Midbrain (tissue), 1 donor: Measurements from ENCODE around the gene ARHGAP28.
"Not testable (repeated sequence)": the region's sequence is repeated elsewhere in the genome, so short reads cannot be mapped to it uniquely, and the experiment has no call there.

Source experiments
- DNase-seq: peaks from one replicate; lab custom pipeline; 2025; lab: John Stamatoyannopoulos, UW

The ARHGAP28 gene

DNA sequence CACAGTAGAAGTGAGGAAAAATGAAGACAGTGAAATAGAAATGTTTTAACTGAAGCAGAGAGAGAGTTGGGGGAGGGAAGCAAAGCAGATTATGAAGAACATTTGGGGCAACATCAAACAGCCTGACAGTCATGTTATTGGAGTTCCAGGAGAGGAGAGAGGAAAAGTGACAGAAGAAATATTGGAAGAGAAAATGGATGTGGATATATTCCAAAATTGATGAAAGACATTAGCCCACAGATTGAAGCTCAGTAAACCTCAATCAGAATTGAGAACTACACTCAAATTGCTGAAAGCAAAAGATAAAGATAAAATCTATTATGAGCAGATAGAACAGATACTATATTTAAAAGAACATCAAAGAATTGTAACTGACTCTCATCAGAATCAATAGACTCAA, 90.8 kb downstream of the ARHGAP28 start:
- no peak for DNase-seq

DNA sequence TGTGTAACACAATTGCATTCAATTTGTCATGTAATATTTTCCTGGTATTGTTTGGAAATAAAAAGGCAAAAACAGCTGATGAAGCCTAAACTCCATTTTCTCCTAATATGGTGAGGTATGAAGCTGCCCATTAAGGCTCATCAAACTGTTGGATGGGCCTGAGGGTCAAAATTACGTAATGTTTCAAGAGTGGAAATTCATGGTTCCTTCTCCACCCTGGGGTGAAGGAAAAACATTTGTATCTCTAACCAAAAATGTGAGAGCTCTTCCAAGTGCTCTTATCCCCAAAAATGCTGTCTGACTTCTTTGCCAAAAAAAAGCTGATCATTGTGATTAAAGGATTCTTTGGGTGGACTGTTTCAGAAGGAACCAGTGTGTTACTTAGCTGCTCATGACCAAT, 91.8 kb downstream of the ARHGAP28 start:
- DNase-seq = no peak

DNA sequence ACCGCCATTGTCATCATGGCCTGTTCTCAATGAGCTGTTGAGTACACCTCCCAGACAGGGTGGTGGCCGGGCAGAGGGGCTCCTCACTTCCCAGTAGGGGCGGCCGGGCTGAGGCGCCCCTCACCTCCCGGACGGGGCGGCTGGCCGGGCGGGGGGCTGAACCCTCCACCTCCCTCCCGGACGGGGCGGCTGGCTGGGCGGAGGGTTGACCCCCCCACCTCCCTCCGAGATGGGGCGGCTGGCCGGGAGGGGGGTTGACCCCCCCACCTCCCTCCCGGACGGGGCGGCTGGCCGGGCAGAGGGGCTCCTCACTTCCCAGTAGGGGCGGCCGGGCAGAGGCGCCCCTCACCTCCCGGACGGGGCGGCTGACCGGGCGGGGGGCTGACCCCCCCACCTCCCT, 97.6 kb downstream of the ARHGAP28 start:
- not testable (repeated sequence) for DNase-seq

DNA sequence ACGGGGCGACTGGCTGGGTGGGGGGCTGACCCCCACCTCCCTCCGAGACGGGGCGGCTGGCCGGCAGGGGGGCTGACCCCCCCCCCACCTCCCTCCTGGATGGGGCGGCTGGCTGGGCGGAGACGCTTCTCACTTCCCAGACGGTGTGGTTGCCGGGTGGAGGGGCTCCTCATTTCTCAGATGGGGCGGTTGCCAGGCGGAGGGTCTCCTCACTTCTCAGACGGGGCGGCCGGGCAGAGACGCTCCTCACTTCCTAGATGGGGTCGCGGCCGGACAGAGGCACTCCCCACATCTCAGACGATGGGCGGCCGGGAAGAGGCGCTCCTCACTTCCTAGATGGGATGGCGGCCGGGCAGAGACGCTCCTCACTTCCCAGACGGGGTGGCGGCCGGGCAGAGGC, 98.0 kb downstream of the ARHGAP28 start:
- DNase-seq = not testable (repeated sequence)

DNA sequence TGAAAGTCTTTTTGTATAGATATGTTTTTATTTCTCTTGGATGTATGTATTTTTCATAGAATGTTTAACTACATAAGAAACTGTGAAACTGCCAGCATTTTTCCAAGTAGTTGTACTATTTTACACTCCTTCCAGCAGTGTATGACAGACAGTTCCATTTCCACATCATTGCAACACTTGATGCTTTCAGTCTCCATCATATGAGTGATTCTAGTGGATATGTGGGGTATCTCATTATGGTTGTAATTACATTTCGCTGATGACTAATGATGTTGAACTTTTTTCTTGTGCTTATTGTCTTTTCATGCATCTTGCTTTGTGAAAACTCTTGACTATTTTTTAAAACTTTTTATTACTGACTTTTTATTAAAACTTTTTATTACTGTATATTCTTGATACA, 101.4 kb downstream of the ARHGAP28 start:
- no peak for DNase-seq

DNA sequence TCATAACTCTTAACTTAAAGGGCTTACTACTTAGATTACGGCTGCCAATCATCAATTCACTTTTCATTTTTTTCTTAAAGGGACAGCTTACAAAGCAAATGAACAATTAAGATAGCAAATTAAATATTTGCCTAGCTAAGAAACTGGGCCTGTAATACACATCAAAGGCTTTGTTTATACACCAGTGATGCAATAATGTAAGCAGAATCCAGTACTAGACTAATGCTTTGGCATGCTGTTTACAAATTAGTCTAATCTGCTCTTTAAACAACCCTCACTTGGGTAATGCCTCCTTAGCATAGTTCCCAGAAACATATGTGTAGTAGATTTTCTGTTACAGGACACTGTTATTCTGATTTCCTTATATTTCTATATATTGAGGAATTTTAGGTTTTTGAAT, 105.8 kb downstream of the ARHGAP28 start:
- DNase-seq = no peak

DNA sequence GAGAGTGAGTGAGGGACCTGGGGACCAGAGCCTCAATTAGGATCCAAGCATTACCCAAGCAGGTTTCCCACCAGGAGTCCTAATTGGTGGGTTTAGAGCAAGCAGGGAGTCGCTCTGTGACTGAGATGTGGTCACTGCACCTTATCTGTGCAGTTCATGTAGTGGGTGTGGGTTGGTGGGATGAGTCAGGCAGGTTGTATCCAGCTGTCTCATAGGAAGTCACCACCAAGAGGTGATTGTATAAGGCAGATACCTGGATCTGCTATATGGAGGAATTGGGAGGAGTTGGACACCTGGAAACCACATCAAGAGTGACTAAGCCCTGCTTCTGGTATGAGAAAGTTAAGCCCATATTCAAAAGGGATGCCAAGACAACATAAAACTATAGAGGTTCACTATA, 106.8 kb downstream of the ARHGAP28 start:
- no peak for DNase-seq

DNA sequence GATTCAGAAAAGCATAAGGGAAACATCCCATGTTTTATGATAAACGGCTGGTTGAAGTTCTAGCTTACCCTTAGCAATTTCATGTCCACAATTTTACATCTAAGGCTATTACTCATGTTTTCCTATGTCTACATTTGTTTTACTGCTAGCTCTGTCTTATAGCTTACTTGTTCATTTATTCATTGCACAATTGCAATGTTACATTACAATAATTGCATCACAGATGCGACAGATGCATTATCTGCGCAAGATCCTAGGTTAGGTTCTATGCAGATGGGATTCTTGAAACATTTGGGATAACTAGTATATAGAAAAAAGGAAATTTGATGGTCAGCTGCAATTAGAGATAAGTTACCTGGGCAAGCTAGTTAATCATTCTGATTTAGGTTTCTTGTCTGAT, 108.4 kb downstream of the ARHGAP28 start:
- DNase-seq = no peak

DNA sequence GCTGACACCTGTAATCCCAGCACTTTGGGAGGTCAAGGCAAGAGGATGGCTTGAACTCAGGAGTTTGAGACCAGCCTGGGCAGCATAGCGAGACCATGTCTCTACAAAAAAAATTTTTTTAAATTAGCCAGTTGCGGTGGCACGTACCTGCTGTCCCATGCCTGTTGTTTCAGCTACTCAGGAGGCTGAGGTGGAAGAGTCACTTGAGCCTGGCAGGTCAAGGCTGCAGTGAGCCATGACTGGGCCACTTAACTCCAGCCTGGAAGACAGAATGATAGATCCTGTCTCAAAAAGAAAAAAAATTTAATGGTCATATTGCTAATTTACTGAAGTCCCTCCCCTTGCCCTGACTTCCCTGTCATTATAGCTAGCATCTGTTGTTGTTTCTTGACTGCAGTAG, 112.6 kb downstream of the ARHGAP28 start:
- no peak for DNase-seq

DNA sequence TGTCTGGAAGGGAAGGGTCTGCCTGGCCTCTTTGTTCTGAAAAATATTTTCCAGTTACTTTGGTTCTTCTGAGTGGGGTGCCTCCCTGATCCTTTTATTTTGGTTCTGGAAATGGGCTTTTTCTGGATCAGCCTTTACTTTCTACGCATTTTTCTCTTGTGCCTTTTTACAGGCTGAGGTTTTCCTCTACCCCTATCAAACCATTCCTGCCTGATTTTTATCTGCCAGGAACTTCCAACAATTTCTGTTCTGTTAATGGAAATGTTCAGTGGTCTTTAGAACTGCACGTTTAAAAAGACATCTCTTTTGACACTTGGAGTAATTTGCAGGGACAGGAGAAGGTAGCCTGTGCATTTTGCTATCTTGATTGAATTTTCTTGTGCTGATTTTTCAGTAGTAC, 113.8 kb downstream of the ARHGAP28 start:
- DNase-seq = no peak

DNA sequence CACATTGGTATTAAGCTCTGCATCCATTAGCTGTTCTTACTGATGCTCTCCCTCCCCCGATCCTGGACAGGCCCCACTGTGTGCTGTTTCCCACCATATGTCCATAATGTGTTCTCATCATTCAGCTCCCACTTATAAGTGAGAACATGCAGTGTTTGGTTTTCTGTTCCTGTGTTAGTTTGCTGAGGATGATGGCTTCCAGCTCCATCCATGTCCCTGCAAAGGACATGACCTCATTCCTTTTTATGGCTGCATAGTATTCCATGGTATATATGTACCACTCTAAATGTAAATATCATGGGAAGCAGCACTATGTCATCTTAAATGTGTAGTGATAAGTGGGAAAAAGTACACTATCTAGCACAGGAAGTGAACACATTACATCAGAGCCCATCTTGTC, 116.0 kb downstream of the ARHGAP28 start:
- not testable (repeated sequence) for DNase-seq

DNA sequence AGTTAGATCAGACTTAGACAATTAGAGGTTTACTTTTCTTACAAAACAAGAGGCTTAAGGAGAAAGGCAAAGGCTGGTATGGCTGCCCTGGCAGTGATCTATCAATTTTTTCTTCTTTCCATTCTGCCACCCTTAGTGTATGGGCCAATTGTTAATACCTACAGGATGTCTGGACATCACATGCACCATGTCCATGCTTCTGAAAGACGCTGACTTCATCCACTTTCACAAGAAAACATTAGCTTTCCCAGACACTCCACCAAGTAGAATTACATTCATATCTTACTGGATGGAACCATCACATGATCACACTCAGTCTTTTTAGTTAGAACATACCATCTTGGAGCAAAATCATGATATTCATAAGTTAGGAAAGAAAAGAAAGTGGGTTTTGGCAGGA, 120.9 kb downstream of the ARHGAP28 start:
- no peak for DNase-seq

DNA sequence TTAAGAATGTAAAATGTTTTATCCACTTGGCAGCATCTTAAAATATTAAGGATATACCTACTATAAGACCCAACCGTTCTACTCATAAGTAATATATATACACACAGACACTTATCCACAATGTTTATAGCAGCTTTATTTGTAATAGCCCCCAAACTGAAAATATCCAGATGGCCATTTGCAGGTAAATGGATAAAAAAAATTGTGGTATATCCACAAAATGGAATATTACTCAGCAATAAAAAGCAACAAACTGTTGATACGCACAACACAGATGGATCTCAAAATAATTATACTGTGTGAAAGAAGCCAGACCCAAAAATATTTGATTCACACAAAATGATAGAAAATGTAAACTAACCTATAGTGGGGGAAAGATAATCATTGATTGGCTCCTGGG, 122.0 kb downstream of the ARHGAP28 start:
- DNase-seq = no peak

DNA sequence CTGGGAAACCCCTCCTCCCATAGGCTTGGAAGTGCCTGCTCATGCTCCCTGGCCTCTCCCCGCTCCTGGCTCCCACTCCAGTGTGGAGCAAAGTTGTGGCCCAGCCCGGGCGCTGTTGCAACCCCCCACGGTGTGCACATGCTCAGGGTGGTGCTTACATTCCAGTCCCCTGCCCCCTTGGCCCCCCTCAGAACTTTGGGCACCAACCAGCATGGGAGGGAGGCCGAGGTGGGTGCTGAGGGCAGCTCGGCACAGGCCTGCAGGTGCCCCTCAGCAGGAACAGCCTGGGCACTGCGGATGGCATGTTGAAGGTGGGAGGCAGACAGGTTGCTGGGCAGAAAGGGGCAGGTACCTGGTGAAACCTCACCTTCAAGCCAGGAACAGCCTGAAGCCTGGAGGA, 125.3 kb downstream of the ARHGAP28 start:
- no peak for DNase-seq

DNA sequence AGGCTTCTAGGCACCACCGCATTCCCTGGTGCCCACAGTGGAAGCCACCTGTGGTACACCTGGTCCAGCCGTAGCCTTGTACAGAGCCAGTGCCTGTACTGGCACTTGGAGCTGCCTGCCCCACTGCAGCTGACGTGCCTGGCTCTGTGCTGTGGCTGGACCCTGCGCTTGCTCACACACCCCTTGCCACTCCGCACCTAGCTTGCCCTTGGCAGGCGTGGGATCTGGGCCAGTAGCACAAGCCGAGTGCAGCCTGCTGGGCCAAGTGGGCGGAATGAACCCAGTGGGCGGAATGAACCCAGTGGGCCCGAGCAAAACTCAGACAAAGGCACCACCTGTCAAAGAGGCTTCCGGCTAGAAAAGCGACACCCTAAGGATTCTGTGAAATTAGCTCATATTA, 126.3 kb downstream of the ARHGAP28 start:
- no peak for DNase-seq

DNA sequence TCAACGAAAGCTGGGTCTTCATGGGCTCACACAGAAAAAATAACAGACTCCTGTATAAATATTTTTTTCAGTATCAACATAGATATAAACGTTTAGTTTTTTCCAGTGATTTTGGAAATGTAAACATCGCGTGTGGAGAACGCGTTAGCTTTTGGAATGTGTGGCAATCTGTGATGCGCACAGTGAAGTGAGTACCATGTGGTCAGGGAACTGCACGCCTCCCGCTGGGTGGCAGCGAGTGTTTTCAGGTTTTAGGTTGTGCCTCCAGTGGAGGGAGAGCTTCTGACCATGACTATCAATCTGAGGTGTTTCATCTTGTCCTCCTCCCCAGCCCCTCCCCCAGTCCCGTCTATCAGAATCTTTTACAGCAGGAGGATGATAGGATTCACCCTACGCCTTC, 127.8 kb downstream of the ARHGAP28 start:
- DNase-seq = no peak

DNA sequence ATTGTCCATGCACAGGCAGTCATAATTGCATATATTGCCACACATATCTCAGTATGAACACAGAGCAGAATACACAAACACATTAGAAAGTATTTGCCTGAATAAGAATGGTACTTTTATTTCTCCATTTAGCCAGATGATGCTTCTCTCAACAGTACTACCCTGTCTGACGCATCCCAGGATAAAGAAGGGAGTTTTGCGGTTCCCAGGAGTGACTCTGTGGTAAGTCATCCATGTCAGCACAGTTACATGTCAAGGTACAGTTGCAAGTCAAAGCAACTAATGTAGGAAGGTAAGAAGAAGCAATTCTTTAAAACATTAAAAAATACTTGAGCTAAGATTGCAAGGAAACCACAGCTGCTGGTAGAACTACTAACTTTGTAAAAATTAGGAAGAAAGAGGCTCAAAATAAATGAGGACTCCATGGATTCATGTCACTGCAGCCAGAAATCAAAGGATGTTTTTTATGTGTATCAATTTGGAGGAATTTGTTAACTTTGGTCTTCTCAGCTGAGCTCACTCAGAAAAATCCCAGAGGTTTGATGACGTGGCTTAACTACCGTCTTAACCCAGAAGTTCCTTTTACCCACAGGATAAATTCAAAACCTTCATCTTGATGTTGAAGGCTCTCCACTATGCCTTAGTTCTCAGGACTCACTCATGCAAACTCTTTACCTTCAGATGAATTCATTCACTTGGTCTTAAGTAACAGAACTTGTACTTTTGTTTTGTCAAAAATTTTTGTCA, 130.3 kb downstream of the ARHGAP28 start:
- DNase-seq = no peak

DNA sequence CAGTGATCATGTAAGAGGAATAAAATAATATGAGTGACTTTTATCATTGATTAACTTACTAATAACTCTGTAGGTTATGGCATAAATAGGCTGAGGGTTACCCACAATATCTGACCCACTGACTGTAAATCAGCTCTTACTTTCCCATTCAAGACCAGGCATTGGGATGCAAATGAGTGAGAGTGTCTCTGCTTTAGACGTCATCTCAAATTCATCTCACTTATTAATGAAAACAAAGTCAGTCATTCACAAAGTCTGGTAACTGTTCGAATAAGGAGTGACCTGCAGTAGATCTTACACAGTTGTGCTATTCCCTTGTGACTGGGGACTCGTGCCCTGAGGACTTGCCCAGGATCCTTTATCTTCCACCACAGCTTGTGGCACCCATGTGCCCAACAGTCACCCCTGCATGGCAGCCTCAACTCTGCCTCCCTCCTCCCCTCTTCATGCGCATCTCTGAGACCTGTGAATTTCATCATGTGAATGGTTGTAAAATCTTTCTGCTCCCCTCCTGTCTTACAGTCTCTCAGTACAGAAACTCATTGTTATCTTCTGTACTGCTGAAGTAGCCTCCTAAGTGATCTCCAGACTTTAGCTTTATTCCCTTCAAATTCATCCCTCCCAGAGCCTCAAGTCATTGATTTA, 131.4 kb downstream of the ARHGAP28 start:
- DNase-seq = no peak

DNA sequence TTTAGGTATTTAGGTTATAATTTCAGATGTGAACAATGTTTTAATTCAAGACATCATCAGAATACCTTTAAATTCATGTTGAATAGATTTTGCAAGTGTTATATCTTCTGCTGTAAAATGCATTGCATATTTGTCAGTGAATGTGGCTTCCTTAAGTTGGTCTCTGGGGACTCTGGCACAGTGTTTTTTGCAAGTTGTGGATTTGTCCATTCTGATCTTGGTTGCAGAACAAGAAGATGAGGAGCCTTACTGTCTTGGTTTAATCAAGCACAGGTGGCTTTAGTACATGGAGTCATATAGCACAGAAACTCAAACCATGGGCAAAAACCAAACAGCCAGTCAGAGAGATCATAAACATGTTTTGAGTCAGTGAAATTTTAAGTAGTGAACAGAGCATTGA, 135.7 kb downstream of the ARHGAP28 start:
- DNase-seq = no peak

DNA sequence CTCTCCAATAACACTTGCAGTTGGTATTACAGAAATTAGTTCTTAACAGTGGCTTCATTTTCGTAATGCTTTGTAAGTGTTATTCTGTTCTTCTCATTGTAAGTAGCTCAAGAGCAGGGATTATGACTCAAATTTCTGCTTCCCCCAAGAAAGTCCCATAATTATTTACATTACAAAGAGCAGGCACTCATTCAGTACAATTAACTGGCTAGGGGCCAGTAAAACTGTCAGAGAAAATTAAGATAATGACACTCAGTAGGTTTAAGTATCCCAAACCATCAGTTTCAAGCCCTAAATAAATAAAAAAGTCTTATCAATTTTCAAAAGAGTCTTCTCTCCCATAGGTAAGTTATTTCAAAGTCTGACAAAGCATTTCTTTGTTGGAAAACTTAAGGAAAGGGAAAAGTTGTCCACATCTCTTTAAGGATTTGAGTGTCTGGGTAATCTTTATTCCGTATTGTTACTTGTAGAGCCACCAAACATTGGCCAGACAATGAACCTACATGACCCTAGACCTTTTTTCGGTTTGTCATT, 137.1 kb downstream of the ARHGAP28 start:
- no peak for DNase-seq

DNA sequence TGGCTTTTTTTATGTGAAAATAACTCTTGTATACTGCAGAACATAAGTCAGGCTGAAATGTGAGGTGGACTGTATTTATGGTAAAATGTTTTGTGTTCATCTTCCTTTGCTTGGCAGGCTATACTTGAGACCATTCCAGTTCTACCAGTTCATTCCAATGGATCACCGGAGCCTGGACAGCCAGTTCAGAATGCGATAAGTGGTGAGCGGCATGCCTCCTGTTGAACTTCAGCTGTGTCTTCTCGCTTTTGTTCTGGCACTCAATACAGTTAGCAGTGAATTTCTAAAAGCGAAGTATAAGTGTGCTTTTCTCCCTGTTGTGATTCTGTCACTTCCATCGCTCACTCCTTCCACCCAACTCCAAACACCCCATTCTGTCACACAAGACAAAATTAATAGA, 138.5 kb downstream of the ARHGAP28 start:
- no peak for DNase-seq

DNA sequence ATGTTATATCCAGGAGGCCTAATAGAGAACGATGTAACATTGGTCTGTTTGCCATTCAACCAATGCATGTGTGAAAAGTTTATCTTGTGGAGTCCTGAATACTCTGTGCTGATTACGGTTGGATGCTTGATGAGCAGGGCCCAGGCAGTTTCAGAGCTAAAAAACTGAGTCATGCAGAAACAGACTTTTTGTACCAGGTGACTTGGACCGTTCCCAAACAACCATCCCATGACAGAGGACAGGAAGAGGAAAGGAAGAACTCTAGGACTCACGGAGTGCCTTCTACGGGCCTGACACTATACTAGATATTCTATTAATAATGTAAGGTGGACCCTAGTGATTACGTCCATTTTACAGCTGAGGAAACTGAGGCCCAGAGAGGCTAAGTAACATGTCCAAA, 142.1 kb downstream of the ARHGAP28 start:
- no peak for DNase-seq

DNA sequence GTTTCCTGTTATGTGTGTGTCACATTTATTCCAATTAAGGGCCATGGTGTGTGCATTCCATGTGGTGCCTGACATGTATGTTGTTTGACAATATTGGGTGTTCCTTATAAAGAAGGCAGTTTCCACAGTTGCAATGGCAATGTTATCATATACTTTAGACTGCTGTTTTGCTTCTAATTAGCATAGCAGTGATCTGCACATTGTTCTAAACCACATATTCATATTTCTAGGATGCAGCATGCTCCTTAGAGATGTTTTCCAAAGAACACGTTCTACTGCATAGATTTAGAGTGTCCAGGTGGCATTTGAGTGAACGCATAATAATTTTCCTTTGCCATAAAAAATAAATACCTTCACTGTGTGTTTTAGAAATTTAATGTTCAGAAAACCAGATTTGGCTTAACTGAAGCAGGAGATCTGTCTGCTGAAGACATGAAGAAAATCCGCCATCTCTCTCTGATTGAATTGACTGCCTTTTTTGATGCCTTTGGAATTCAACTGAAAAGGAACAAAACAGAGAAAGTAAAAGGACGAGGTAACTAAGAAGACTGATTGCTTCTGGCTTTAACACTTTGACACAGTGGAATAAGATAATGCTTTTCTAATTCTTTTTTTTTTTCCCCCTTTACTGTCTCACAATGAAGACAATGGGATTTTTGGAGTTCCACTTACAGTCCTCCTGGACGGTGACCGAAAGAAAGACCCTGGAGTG, 143.7 kb downstream of the ARHGAP28 start:
- no peak for DNase-seq
